ENCODE measurements around the gene ADAR.
A peak's percentile ranks its signal among the peaks of the same experiment; 100 is the strongest.

ADAR gene

DNA sequence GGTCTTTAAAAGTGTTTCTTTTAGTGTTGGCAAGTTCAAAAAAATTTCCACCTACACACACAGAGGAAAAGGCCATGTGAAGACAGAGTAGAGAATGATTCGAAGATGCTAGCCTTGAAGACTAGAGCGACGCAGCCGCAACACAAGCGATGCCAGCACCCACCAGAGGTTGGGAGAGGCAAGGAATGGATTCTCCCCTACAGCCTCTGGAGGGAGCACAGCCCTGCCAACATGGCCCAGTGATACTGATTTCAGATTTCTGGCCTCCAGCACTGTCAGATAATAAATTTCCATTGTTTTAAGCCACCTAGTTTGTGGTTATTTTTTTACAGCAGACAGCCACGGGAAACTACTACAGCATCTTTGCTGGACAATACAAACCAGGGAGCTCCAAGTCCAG lies 6.9 kb upstream of the ADAR start:
- DNase-seq = no peak

GRCh38 chr1:154614247-154614646 lies 6.3 kb upstream of the ADAR start:
- DNase-seq = no peak

GRCh38 chr1:154611150-154611862 lies 3.3 kb upstream of the ADAR start:
- no peak for DNase-seq

DNA sequence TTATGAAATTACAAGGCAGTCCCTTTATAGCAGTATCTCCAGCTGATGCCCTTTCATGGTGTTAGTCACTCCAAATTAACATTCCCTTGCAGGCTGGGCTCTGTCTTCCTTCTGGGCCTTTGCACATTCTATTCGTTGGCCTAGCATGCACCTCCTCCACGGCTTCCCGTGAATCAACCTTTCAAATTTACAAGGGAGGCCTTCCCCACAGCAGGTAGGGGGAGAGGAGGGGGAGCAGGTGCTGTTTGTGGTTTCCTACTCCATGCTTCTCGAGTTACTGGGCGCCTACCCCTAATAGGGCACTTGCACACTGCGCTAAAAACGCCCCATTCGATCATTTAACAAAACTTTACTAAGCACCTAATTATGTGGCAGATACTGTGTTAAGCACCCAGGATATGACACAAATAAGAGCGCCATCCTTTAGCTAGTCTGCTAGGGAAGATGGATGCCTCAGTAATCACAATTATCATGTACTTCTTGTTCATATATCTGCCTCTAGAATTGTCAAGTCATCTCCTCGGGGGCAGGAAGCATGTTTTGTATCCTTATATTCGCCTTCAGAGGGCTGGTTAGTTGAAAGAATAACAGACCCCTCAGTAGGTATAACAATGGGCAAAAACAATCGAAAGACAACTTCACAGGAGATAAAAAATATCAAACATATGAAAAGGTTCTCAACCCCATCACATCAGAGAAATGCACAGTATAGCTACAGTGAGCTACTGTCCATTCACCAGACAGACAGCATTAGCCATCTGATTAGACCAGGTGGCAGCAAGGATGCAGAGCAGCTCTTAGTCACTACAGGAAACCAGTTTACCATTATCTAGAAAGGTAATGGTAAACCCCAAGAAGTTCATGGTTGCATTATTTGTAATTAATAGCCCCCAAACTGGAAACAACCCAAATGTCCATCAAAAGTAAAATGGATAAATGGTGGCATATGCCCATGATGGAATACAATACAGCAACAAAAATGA lies 1.7 kb upstream of the ADAR start:
- no peak for DNase-seq

GRCh38 chr1:154608397-154609270 lies 648 bp upstream of the ADAR start:
- peak; percentile 54 for DNase-seq

DNA sequence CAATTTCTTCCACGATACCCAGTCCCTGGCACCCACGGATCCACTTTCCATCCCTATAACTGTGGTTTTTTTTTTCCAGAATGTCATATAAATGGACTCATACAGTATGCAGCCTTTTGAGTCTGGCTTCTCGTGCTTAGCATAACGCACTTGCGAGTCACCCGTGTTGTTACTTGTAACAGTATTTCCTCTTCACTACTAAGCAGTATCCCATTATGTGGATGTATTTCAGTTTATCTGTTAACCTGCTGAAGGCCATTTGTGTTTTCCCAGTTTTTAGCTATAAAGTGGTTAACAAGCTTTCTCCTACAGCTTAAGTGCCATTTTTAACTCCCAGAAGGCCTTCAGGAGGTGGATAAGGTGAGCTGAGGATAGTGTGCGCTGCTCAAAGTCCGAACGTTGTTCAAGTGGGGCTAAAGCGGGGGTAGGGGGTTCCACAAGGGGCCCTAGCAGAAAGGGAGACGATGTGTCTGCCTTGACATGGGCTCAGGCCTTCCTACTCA lies 829 bp downstream of the ADAR start:
- DNase-seq = peak; percentile 48

GRCh38 chr1:154605534-154605933 lies 2.5 kb downstream of the ADAR start:
- DNase-seq = peak; percentile 37

DNA sequence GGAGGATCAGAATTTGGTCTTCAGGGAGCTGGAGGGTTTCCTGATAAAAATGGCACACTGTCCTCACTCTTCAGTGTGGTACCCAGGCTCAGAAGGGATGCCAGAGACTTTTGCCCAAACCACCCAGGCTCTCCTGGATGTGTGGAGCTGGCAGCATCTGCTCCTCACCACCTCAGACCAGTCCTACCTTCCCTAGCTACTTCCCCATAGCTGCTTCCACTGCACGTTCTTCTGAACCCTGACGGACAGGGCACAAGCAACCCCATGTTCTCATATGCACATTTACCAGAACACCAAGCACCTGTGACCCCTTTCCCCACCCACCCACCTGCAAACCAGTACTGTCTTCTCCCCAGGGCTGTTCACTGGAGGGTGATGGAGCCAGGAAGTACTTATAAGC lies 4.7 kb downstream of the ADAR start:
- no peak for DNase-seq

DNA sequence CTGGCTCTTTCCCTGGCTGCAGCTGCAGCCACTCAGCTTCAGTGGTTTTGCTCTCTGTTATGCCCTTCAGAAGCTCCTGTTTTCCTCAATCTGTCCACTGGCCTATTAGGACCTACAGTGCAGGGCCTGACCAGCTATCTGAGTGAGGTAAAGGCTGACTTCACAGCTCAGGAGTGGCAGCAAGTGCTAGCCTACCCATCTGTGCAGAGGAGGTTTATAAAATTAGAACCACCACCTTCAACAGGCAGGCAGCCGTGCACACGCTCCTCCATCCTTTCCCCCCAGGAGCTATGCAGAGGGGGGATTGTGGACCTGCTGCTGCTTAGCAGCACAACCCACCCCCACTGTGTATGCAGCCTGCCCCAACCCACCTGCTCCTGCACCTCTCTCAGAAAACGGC lies 8.3 kb downstream of the ADAR start:
- no peak for DNase-seq

DNA sequence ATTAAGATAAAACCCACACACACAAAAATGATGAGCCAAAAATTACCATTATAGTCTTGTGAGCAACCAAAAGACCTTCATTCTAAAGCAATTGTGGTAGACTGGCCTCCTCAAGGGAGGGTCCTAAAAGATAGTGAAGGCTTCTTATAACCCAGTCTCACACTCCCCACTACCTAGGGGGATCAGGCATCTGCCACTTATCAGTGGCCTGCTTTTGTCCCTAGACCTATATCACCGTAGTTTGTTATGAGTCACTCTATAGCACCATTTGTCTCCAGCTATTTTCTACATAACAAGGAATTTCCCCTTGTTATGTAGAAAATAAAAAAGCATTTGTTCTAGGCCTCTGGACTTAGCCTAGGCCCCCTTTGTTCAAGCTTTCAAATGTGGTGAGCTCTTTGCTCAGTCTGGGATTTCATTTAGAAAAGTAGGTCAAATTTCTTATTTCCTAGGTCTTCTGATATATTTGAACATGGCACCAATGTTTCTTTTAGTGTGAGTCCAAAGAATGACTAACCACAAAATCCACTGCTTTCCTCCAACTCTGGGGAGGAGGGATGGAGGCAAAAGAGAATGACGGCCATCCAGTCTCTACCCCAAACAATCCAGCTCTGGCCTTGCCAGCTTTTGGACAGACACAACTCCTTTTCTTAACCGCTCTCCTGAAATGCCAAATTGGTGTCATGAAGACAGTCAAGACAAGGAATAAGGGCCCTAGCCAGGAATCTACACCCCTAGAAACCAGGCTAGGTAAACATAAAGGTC lies 8.9 kb downstream of the ADAR start:
- no peak for DNase-seq

DNA sequence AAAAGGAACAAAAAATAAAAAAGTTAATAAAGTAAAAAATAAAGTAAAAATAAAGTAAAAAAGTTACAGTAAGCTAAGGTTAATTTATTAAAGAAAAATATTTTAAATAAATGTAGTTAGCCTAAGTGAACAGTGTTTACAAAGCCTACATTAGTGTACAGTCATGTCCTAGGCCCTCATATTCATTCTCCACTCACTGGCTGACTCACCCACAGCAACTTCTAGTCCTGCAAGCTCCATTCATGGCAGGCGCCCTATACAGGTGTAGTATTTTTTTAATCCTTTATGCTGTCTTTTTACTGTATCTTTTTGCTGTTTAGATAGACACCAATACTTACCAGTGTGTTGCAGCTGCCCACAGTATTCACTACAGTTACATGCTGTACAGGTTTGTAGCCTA lies 12.4 kb downstream of the ADAR start:
- no peak for DNase-seq

DNA sequence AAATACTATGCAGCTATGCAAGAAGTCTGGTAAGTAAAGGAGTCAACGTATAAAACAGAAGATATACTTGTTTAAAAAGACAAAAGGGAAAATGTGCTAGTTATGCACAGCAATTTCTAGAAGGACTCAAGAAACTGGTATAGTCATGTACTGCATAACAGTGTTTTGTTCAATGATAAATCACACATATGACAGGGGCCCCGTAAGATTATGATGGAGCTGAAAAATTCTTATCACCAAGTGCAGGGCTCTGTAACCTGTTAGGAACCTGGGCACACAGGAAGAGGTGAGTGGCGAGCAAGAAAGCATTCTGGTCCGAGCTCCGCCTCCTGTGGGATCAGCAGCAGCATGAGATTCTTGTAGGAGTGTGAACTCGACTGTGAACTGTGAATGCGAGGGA lies 13.2 kb downstream of the ADAR start:
- no peak for DNase-seq

DNA sequence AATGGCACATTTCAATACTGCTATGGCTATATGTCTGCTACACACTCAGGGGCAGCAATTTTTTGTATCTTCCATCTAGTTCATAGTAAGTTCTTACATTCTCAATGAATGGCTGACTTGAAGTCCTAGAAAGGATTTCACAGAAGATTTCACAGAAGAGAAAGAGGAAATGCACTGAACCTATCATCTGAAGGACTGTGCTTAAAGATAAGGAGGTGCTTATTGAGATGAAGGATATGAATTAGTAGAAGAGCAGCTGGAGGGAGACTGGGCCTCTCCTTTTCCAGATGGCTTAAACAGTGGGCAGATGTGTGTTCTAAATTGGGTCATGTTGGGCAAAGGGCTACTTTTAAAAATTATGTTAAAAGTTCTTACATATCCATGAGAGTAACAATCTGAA lies 14.6 kb downstream of the ADAR start:
- DNase-seq = no peak

DNA sequence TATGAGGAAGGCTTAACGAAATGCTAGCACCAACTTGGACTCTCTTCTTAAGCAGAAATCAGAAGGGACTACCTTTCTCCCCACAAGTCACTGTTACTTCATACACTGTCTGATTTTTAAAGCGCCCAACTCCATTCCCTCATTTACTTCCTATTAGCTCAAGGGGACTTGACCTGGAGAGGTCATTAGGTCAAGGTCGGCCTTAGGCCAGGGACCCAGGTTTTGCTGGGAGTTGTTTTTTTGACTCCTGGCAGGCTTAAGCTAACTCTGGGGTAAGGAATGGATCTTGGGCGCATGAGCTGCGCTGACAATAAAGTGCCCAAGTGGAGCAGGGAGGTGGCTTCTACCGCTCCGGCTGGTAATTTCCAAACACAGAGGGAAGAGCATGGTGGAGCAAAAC lies 16.8 kb downstream of the ADAR start:
- no peak for DNase-seq

DNA sequence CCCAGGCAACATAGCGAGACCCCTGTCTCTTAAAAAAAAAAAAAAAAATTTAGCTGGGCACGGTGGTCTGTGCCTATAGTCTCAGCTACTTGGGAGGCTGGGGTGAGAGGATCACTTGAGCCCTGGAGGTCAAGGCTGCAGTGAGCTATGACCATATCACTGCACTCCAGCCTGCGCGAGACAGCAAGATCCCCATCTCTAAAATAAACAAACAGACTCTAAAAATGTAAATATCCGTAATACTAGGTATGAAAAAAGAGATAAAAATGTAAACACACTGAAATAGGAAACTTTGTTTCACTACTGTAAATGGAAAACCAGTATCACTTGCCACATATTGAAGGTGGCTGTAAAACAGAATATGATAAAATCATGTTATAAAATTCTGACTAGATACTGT lies 17.2 kb downstream of the ADAR start:
- DNase-seq = no peak

GRCh38 chr1:154589780-154590179 lies 18.2 kb downstream of the ADAR start:
- no peak for DNase-seq

DNA sequence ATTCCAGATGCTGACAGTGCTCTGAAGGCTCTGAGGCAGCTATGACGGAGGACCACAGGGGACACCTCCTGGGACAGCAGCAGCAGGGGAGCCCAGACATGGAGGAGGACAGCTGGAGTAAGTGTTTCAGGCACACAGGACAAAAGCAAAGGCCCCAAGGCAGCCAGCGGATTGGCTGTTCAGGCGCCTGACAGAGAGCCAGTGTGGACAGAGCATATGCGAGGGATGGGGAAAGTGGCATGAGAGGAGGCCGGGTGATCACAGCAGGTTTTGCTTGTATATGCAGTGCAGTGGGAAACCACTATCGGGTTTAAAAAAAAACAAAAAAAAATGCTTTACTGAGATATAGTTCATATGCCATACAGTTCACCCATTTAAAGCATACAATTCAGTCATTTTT lies 21.3 kb downstream of the ADAR start:
- DNase-seq = no peak

GRCh38 chr1:154586231-154586630 lies 21.8 kb downstream of the ADAR start:
- DNase-seq = no peak

- no peak for DNase-seq
Observed at GRCh38 chr1:154584267-154584994, 23.6 kb downstream of the ADAR start.

GRCh38 chr1:154583773-154584172 lies 24.2 kb downstream of the ADAR start:
- DNase-seq = no peak

DNA sequence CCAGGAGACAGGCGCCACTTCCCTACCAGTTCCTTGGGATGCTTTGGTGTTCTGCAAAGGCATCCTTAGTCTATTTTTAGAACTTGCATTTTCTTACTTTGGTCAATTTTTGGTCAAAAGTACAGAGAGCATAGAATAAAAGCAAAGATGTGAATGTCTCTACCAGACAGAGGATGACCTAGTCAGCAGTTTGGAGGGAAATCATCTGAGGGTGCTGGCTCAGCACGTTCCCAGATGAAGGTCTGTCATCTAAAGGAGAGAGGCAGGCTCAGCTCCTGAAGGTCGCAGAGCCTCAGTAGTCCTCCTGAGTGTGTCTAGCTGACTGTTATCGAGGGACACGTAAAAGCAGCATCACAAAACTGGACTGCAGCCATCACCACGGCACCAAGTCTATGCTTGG lies 25.1 kb downstream of the ADAR start:
- DNase-seq = no peak

DNA sequence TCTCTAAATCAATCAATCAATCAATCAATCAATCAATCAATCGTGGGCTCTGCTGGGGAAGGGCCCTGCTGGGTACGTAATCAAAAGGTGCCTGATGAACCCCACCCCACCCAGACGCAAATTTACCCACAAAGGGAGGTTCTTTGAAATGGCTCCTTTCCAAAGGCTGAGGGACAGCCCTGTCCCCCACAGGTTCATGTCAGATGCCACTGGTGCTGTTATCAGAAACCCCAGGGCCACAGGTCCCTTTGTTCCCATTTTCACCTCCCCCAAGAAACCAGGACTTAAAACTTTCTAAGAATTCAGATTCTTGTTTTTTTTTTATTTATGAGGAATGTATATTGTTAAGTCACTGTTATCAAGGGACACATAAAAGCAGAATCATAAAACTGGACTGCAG lies 26.2 kb downstream of the ADAR start:
- DNase-seq = no peak

All from suppressor macrophage treated with lipopolysaccharide for 4 hours (primary cell).